MCF 10A (cell line): Measurements from ENCODE around the gene CEP63. TPM values are rescaled to one million over a fixed set of nuclear protein-coding genes. Genes with fewer than 3 reads are reported as not detected.

Experiments used
- BruUV-seq: library from RNA; stranded (reverse); fragments of 400-500 nt; replicated peaks from 2 replicates; lab custom pipeline; 2021; lab: Mats Ljungman, UMichigan
- CTCF ChIA-PET: fragments of 300-600 bp; sonication (Branson Sonifier 250); formaldehyde crosslinking; extraction: SDS; loops from one replicate; lab custom pipeline; 2021; ENCODE audit warnings: antibody characterized with exemption, inconsistent platforms; lab: Yijun Ruan, JAX
- POLR2A ChIA-PET: fragments of 300-600, 350-650 bp; sonication (Branson Sonifier 250); formaldehyde crosslinking; extraction: SDS; loops from one replicate; lab custom pipeline; 2020; ENCODE audit warnings: antibody characterized with exemption, inconsistent platforms; lab: Yijun Ruan, JAX
- DNase-seq: peaks from one replicate; pipeline ENCODE4 v3.0.0-alpha.2; 2018; ENCODE audit not compliant: unreplicated experiment
- H3K27ac Mint-ChIP-seq: one replicate; pipeline ENCODE4 v1.8.0; 2022; ENCODE audit warnings: mild to moderate bottlenecking, low read depth, mixed read lengths; ENCODE audit not compliant: unreplicated experiment
- H3K27me3 Mint-ChIP-seq: one replicate; pipeline ENCODE4 v1.8.0; 2022; ENCODE audit warnings: mixed read lengths; ENCODE audit not compliant: insufficient read depth, unreplicated experiment
- H3K36me3 Mint-ChIP-seq: one replicate; pipeline ENCODE4 v1.8.0; 2022; ENCODE audit warnings: mild to moderate bottlenecking, moderate library complexity, mixed read lengths; ENCODE audit not compliant: insufficient read depth, unreplicated experiment
- H3K4me1 Mint-ChIP-seq: one replicate; pipeline ENCODE4 v1.8.0; 2022; ENCODE audit warnings: mixed read lengths; ENCODE audit not compliant: insufficient read depth, unreplicated experiment
- H3K4me3 Mint-ChIP-seq: one replicate; pipeline ENCODE4 v1.8.0; 2022; ENCODE audit warnings: mild to moderate bottlenecking, moderate library complexity, mixed read lengths; ENCODE audit not compliant: unreplicated experiment
- H3K9me3 Mint-ChIP-seq: one replicate; pipeline ENCODE4 v1.8.0; 2022; ENCODE audit warnings: mixed read lengths; ENCODE audit not compliant: unreplicated experiment
- CTCF ChIP-seq: fragments of 200-600 bp; IDR thresholded peaks from one replicate; pipeline ENCODE4 v1.8.0; 2022; ENCODE audit warnings: antibody characterized with exemption, mild to moderate bottlenecking; ENCODE audit not compliant: unreplicated experiment
- intact Hi-C: fragments of 100-400 bp; cut with micrococcal nuclease; formaldehyde crosslinking; loops from 2 replicates; pipeline ENCODE4 v1.14.1; 2022
- total RNA-seq: library from RNA; stranded (reverse); gene quantifications from 2 replicates; pipeline ENCODE4 v1.2.3, GENCODE V29; 2022

The CEP63 gene
- total RNA-seq, 1 experiment from 2014 or later, result 40.0 TPM

GRCh38 chr3:134609821-134610431 is 124.1 kb downstream of the CEP63 start:
- no peaks in the 10 kb centered on the region for H3K27me3 Mint-ChIP-seq
- CTCF ChIA-PET, result interaction anchor here (3.0 kb wide), 1 partner anchor 8 kb away, joined by 19 read pairs; no protein-coding TSS in a partner anchor
- intact Hi-C loops, result no loop called here

GRCh38 chr3:134610432-134611385 is 124.9 kb downstream of the CEP63 start:
- ChIA-PET CTCF (interaction anchor here (3.0 kb wide), 1 partner anchor 9 kb away, joined by 19 read pairs; no protein-coding TSS in a partner anchor), POLR2A (no interaction called here)
- Mint-ChIP-seq H3K36me3 (no peaks in the 10 kb centered on the region), H3K27me3 (no peaks in the 10 kb centered on the region), H3K9me3 (no peaks in the 10 kb centered on the region), H3K27ac (no peak overlapping the region), H3K4me3 (no peak overlapping the region), H3K4me1 (peaks cover 9% of the 10 kb centered on the region)
- no peak for TF ChIP-seq CTCF
- BruUV-seq, result no TSS peak
- intact Hi-C loops, result no loop called here
- DNase-seq, result no peak

More at GRCh38 chr3:134609821-134610431, 124.1 kb downstream of the CEP63 start:
- Mint-ChIP-seq H3K36me3 (no peaks in the 10 kb centered on the region), H3K4me3 (no peak overlapping the region), H3K27ac (no peak overlapping the region), H3K4me1 (peaks cover 9% of the 10 kb centered on the region), H3K9me3 (no peaks in the 10 kb centered on the region)
- TF ChIP-seq CTCF, result no peak
- POLR2A ChIA-PET, result no interaction called here
- BruUV-seq, result no TSS peak
- no peak for DNase-seq

GRCh38 chr3:134611516-134611915 is 125.7 kb downstream of the CEP63 start:
- Mint-ChIP-seq H3K4me3 (no peak overlapping the region), H3K27ac (no peak overlapping the region), H3K9me3 (no peaks in the 10 kb centered on the region), H3K27me3 (no peaks in the 10 kb centered on the region), H3K36me3 (no peaks in the 10 kb centered on the region), H3K4me1 (peaks cover 8% of the 10 kb centered on the region)
- POLR2A ChIA-PET, result no interaction called here
- no peak for DNase-seq
- intact Hi-C loops, result no loop called here
- CTCF ChIA-PET, result interaction anchor here (0.6 to 3.0 kb wide), 2 partner anchors 10 to 70 kb away, joined by 3 to 19 read pairs; no protein-coding TSS in a partner anchor
- no TSS peak for BruUV-seq
- TF ChIP-seq CTCF, result no peak

- no peaks in the 10 kb centered on the region for H3K9me3 Mint-ChIP-seq
- intact Hi-C loops, result no loop called here
- H3K4me1 Mint-ChIP-seq, result no peaks in the 10 kb centered on the region
- ChIA-PET POLR2A (no interaction called here), CTCF (interaction anchor here (0.6 to 5.6 kb wide), 3 partner anchors 11 to 1429 kb away, joined by 4 to 26 read pairs (median 19); no protein-coding TSS in a partner anchor)
- BruUV-seq, result no TSS peak
- no peak overlapping the region for H3K27ac Mint-ChIP-seq
- DNase-seq, result no peak
- no peaks in the 10 kb centered on the region for H3K27me3 Mint-ChIP-seq
- no peak overlapping the region for H3K4me3 Mint-ChIP-seq
- H3K36me3 Mint-ChIP-seq, result no peaks in the 10 kb centered on the region
- no peak for TF ChIP-seq CTCF
Measured at GRCh38 chr3:134613006-134613520, 127.2 kb downstream of the CEP63 start.
